Ishikawa (cell line): ENCODE results near the gene KLHL8.

ENCODE experiments used
- CEBPB ChIP-seq: IDR thresholded peaks from 2 replicates; pipeline ENCODE4 v1.6.1; 2012
- EP300 ChIP-seq: IDR thresholded peaks from 2 replicates; pipeline ENCODE4 v1.6.1; 2012; ENCODE audit warnings: borderline replicate concordance
- FOXM1 ChIP-seq: IDR thresholded peaks from 2 replicates; pipeline ENCODE4 v1.6.1; 2012; ENCODE audit warnings: low read depth, borderline replicate concordance
- MAX ChIP-seq: IDR thresholded peaks from 2 replicates; pipeline ENCODE4 v1.6.1; 2012
- NFIC ChIP-seq: IDR thresholded peaks from 2 replicates; pipeline ENCODE4 v1.6.1; 2012
- REST ChIP-seq: IDR thresholded peaks from 2 replicates; pipeline ENCODE4 v1.6.1; 2012; ENCODE audit warnings: low read depth, mild to moderate bottlenecking
- TAF1 ChIP-seq: IDR thresholded peaks from 2 replicates; pipeline ENCODE4 v1.6.1; 2012; ENCODE audit warnings: low read depth, mild to moderate bottlenecking
- TEAD4 ChIP-seq: IDR thresholded peaks from 2 replicates; pipeline ENCODE4 v1.6.1; 2012
- USF1 ChIP-seq: IDR thresholded peaks from 2 replicates; pipeline ENCODE4 v1.6.1; 2012
- YY1 ChIP-seq: IDR thresholded peaks from 2 replicates; pipeline ENCODE4 v1.6.1; 2012; ENCODE audit warnings: low read depth
- ZBTB7A ChIP-seq: IDR thresholded peaks from 2 replicates; pipeline ENCODE4 v1.6.1; 2012; ENCODE audit warnings: low read depth

GRCh38 chr4:87116231-87116630 lies 104.2 kb downstream of the KLHL8 start:
- TF ChIP-seq CEBPB (no peak), USF1 (no peak), ZBTB7A (no peak), MAX (no peak), REST (no peak), YY1 (no peak), TAF1 (no peak), EP300 (no peak), NFIC (no peak), TEAD4 (no peak), FOXM1 (no peak)
